ENCODE results near the gene HEG1.

Gene HEG1

GRCh38 chr3:125013095-125013494, 42.7 kb downstream of the HEG1 start:
- Histone ChIP-seq H3K4me2 (ENCODE audit: low read depth, low read length, poor library complexity, severe bottlenecking) (no peak overlapping the region), H3F3A (ENCODE audit: insufficient read depth) (no peaks in the 10 kb centered on the region), H3K27ac (ENCODE audit: low read depth, low read length) (no peak overlapping the region), H3K79me2 (ENCODE audit: insufficient read depth, low read length) (no peaks in the 10 kb centered on the region), H3K9me2 (replicated peaks; ENCODE audit: insufficient read depth, low read length) (no peaks in the 10 kb centered on the region), H4K20me1 (ENCODE audit: low read depth, low read length) (no peaks in the 10 kb centered on the region), H2AFZ (ENCODE audit: low read depth, low read length, severe bottlenecking) (no peak overlapping the region), H3K27me3 (ENCODE audit: low read length) (no peaks in the 10 kb centered on the region), H3K9me3 (ENCODE audit: insufficient read depth, low read length) (no peaks in the 10 kb centered on the region), H3K4me3 (ENCODE audit: insufficient read depth, low read length, poor library complexity, severe bottlenecking) (no peak overlapping the region), H3K9ac (ENCODE audit: low read length) (no peak overlapping the region), H3K36me3 (ENCODE audit: low read length) (no peaks in the 10 kb centered on the region)
- TF ChIP-seq EZH2phosphoT487 (conservative IDR thresholded peaks at IDR 0.05; ENCODE audit: low read length) (no peak), CTCF (IDR thresholded peaks at IDR 0.05; ENCODE audit: insufficient read depth, low read length, poor library complexity, severe bottlenecking) (no peak)

- Histone ChIP-seq H3K79me2 (ENCODE audit: insufficient read depth, low read length) (no peaks in the 10 kb centered on the region), H4K20me1 (ENCODE audit: low read depth, low read length) (no peaks in the 10 kb centered on the region), H3K9ac (ENCODE audit: low read length) (no peak overlapping the region), H2AFZ (ENCODE audit: low read depth, low read length, severe bottlenecking) (no peak overlapping the region), H3K9me3 (ENCODE audit: insufficient read depth, low read length) (no peaks in the 10 kb centered on the region), H3K4me3 (ENCODE audit: insufficient read depth, low read length, poor library complexity, severe bottlenecking) (no peak overlapping the region), H3K27me3 (ENCODE audit: low read length) (no peaks in the 10 kb centered on the region), H3K9me2 (replicated peaks; ENCODE audit: insufficient read depth, low read length) (no peaks in the 10 kb centered on the region), H3K4me2 (ENCODE audit: low read depth, low read length, poor library complexity, severe bottlenecking) (no peak overlapping the region), H3K36me3 (ENCODE audit: low read length) (no peaks in the 10 kb centered on the region), H3K27ac (ENCODE audit: low read depth, low read length) (no peak overlapping the region), H3F3A (ENCODE audit: insufficient read depth) (no peaks in the 10 kb centered on the region)
- TF ChIP-seq EZH2phosphoT487 (conservative IDR thresholded peaks at IDR 0.05; ENCODE audit: low read length) (no peak), CTCF (IDR thresholded peaks at IDR 0.05; ENCODE audit: insufficient read depth, low read length, poor library complexity, severe bottlenecking) (no peak)
These were observed 43.9 kb downstream of the HEG1 start for GRCh38 chr3:125011941-125012340.

- TF ChIP-seq CTCF (IDR thresholded peaks at IDR 0.05; ENCODE audit: insufficient read depth, low read length, poor library complexity, severe bottlenecking) (no peak), EZH2phosphoT487 (conservative IDR thresholded peaks at IDR 0.05; ENCODE audit: low read length) (no peak)
- Histone ChIP-seq H3K4me3 (ENCODE audit: insufficient read depth, low read length, poor library complexity, severe bottlenecking) (no peak overlapping the region), H3K9me3 (ENCODE audit: insufficient read depth, low read length) (no peaks in the 10 kb centered on the region), H3K36me3 (ENCODE audit: low read length) (no peaks in the 10 kb centered on the region), H2AFZ (ENCODE audit: low read depth, low read length, severe bottlenecking) (no peak overlapping the region), H3K27ac (ENCODE audit: low read depth, low read length) (no peak overlapping the region), H3K9me2 (replicated peaks; ENCODE audit: insufficient read depth, low read length) (no peaks in the 10 kb centered on the region), H3K4me2 (ENCODE audit: low read depth, low read length, poor library complexity, severe bottlenecking) (no peak overlapping the region), H3K27me3 (ENCODE audit: low read length) (no peaks in the 10 kb centered on the region), H4K20me1 (ENCODE audit: low read depth, low read length) (no peaks in the 10 kb centered on the region), H3F3A (ENCODE audit: insufficient read depth) (no peaks in the 10 kb centered on the region), H3K79me2 (ENCODE audit: insufficient read depth, low read length) (no peaks in the 10 kb centered on the region), H3K9ac (ENCODE audit: low read length) (no peak overlapping the region)
These were observed 45.4 kb downstream of the HEG1 start for GRCh38 chr3:125010393-125010792.

Measured in SU-DHL-6 (cell line).